Esophagus squamous epithelium (tissue), 4 donors: Measurements from ENCODE around the gene C5orf22.
"Not testable (repeated sequence)": the region's sequence is repeated elsewhere in the genome, so short reads cannot be mapped to it uniquely, and the experiment has no call there.

ENCODE experiments used
- POLR2A ChIP-seq, 4 donors: fragments of 450-650 bp; IDR thresholded peaks; one replicate each; pipeline ENCODE4 v1.6.1; 2017; ENCODE audit warnings: antibody characterized with exemption in 4 of 4, mild to moderate bottlenecking in 4 of 4, moderate library complexity in 3 of 4
- TF ChIP-seq, protein P1 (sequence below), 6 experiments: fragments of 450-650 bp in 4 of 6; fragments of 200-600 bp in 2 of 6; sonication (generic) in 2 of 6; IDR thresholded peaks; one replicate each; pipeline ENCODE4 v1.5.1; 2016 to 2019; ENCODE audit warnings: antibody characterized with exemption in 6 of 6, mild to moderate bottlenecking in 4 of 6, moderate library complexity in 4 of 6

DNA sequence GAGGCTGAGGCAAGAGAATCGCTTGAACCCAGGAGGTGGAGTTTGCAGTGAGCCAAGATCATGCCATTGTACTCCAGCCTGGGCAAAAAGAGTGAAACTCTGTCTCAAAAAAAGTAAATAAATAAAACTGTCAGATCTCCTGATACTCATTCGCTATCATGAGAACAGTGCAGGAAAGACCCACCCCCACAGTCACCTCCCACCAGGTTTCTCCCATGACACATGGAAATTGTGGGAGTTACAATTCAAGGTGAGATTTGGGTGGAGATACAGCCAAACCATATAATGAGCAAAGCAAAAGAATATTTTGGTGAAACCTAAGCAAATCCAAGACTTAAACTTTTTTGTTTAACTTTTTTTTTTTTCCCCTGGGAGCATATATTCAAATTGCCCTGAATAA lies 17.0 kb downstream of the C5orf22 start:
- TF ChIP-seq, protein P1, sequence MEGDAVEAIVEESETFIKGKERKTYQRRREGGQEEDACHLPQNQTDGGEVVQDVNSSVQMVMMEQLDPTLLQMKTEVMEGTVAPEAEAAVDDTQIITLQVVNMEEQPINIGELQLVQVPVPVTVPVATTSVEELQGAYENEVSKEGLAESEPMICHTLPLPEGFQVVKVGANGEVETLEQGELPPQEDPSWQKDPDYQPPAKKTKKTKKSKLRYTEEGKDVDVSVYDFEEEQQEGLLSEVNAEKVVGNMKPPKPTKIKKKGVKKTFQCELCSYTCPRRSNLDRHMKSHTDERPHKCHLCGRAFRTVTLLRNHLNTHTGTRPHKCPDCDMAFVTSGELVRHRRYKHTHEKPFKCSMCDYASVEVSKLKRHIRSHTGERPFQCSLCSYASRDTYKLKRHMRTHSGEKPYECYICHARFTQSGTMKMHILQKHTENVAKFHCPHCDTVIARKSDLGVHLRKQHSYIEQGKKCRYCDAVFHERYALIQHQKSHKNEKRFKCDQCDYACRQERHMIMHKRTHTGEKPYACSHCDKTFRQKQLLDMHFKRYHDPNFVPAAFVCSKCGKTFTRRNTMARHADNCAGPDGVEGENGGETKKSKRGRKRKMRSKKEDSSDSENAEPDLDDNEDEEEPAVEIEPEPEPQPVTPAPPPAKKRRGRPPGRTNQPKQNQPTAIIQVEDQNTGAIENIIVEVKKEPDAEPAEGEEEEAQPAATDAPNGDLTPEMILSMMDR (IDR thresholded peaks at IDR 0.05) = not testable (repeated sequence)
- TF ChIP-seq POLR2A (IDR thresholded peaks at IDR 0.05) = not testable (repeated sequence)
